ENCODE measurements around the gene ANKS3. TPM values are rescaled to one million over a fixed set of nuclear protein-coding genes. Genes with fewer than 3 reads are reported as not detected.

Gene ANKS3
- total RNA-seq, 1 experiment from 2014 or later: 26.6 TPM

- Histone ChIP-seq H3K36me3 (ENCODE audit: control insufficient read depth, insufficient read depth, low read length) (no peaks in the 10 kb centered on the region; the same call in none of the 2 replicates), H3K9me3 (ENCODE audit: control insufficient read depth, insufficient read depth, low read depth, low read length) (no peaks in the 10 kb centered on the region), H3K4me1 (ENCODE audit: control insufficient read depth, insufficient read depth, low read length) (peaks cover 31% of the 10 kb centered on the region), H3K27ac (ENCODE audit: low read length) (no peak overlapping the region), H3K27me3 (ENCODE audit: control insufficient read depth, insufficient read depth, low read length) (no peaks in the 10 kb centered on the region), H3K4me3 (ENCODE audit: low read depth in 2 of 2, low read length in 2 of 2) (no peak overlapping the region)
- BruUV-seq (replicated peaks): no TSS peak
- DNase-seq (ENCODE audit: low read depth, low spot score) (no peak), ATAC-seq (no peak)
- intact Hi-C loops (cut with micrococcal nuclease; ENCODE audit: unreplicated experiment): no loop called here
- in situ Hi-C loops (cut with HindIII; ENCODE audit: low pct_unique_long_range_greater_than_20kb, low sequenced_read_pairs): no loop called here
- ChIA-PET POLR2A (no interaction called here), CTCF (no interaction called here)
- TF ChIP-seq SIN3A (IDR thresholded peaks at IDR 0.05; ENCODE audit: borderline replicate concordance, insufficient read depth, low read depth, low read length) (no peak), CTCF (IDR thresholded peaks at IDR 0.05) (no peak), REST (IDR thresholded peaks at IDR 0.05; ENCODE audit: insufficient read depth in 1 of 2, low read depth in 2 of 2, low read length in 1 of 2) (no peak), POLR2AphosphoS5 (IDR thresholded peaks at IDR 0.05; ENCODE audit: low read depth, low read length) (no peak), TCF7L2 (IDR thresholded peaks at IDR 0.05; ENCODE audit: low read depth, low read length) (no peak)
Measured at GRCh38 chr16:4699046-4699556, 35.0 kb downstream of the ANKS3 start.

- Histone ChIP-seq H3K4me1 (ENCODE audit: control insufficient read depth, insufficient read depth, low read length) (peaks cover 31% of the 10 kb centered on the region), H3K27me3 (ENCODE audit: control insufficient read depth, insufficient read depth, low read length) (no peaks in the 10 kb centered on the region), H3K9me3 (ENCODE audit: control insufficient read depth, insufficient read depth, low read depth, low read length) (no peaks in the 10 kb centered on the region), H3K27ac (ENCODE audit: low read length) (no peak overlapping the region), H3K36me3 (ENCODE audit: control insufficient read depth, insufficient read depth, low read length) (no peaks in the 10 kb centered on the region; the same call in none of the 2 replicates), H3K4me3 (ENCODE audit: low read depth in 2 of 2, low read length in 2 of 2) (no peak overlapping the region)
- intact Hi-C loops (cut with micrococcal nuclease; ENCODE audit: unreplicated experiment) (no loop called here), in situ Hi-C loops (cut with HindIII; ENCODE audit: low pct_unique_long_range_greater_than_20kb, low sequenced_read_pairs) (no loop called here)
- ATAC-seq (no peak), DNase-seq (ENCODE audit: low read depth, low spot score) (no peak)
- POLR2A ChIA-PET: no interaction called here
- TF ChIP-seq POLR2AphosphoS5 (IDR thresholded peaks at IDR 0.05; ENCODE audit: low read depth, low read length) (no peak), TCF7L2 (IDR thresholded peaks at IDR 0.05; ENCODE audit: low read depth, low read length) (no peak), CTCF (IDR thresholded peaks at IDR 0.05) (no peak), REST (IDR thresholded peaks at IDR 0.05; ENCODE audit: insufficient read depth in 1 of 2, low read depth in 2 of 2, low read length in 1 of 2) (no peak), SIN3A (IDR thresholded peaks at IDR 0.05; ENCODE audit: borderline replicate concordance, insufficient read depth, low read depth, low read length) (no peak)
- CTCF ChIA-PET: no interaction called here
- BruUV-seq (replicated peaks): no TSS peak
Measured at GRCh38 chr16:4698321-4699045, 35.6 kb downstream of the ANKS3 start.

Data from Panc1 (cell line).